HepG2 (cell line): ENCODE measurements around the gene CNEP1R1. TPM values are rescaled to one million over a fixed set of nuclear protein-coding genes. Genes with fewer than 3 reads are reported as not detected.

Experiments
- ATAC-seq: fragments of 200-7000 bp; cut with Tn5 transposase; 3 replicates; pipeline ENCODE4 v1.9.1; 2020; ENCODE audit warnings: mild to moderate bottlenecking, moderate library complexity
- BruUV-seq: library from RNA; stranded (reverse); fragments of 400-500 nt; replicated peaks from 2 replicates; lab custom pipeline; 2021; lab: Mats Ljungman, UMichigan
- CTCF ChIA-PET: fragments of 300-600 bp; formaldehyde crosslinking; extraction: SDS; loops from one replicate; lab custom pipeline; 2021; ENCODE audit warnings: low total read pairs, inconsistent platforms, low intra/inter-chr PET ratio; lab: Yijun Ruan, JAX
- POLR2A ChIA-PET: fragments of 350-600 bp; sonication (Branson Sonifier 250); formaldehyde crosslinking; loops from one replicate; lab custom pipeline; 2020; ENCODE audit warnings: antibody characterized with exemption, inconsistent platforms; lab: Yijun Ruan, JAX
- DNase-seq: peaks from one replicate; pipeline ENCODE4 v3.0.0-alpha.2; 2015; ENCODE audit warnings: low spot score
- FAIRE-seq: peaks from 3 replicates; lab custom pipeline; 2011; peaks lifted over from hg19 to GRCh38; lab: Jason Lieb, UNC
- H2AFZ ChIP-seq: one replicate; pipeline ENCODE4 v1.6.1; 2011; ENCODE audit warnings: low read length, inconsistent platforms
- H3K27ac ChIP-seq: fragments of 300-600 bp; 3 replicates; pipeline ENCODE4 v1.8.0; 2011; ENCODE audit warnings: mixed run types, mild to moderate bottlenecking, mixed read lengths, low read length, inconsistent platforms; ENCODE audit not compliant: insufficient read depth; ENCODE audit errors: extremely low read length
- H3K27me3 ChIP-seq, 2 experiments: fragments of 200-600 bp in 1 of 2; 2 replicates in 1 of 2; 3 replicates in 1 of 2; pipeline versions ENCODE4 v1.6.0 to v1.8.0; 2011; ENCODE audit warnings: low read length in 2 of 2, mild to moderate bottlenecking in 2 of 2, moderate library complexity in 2 of 2, inconsistent platforms in 1 of 2; ENCODE audit not compliant: insufficient read depth in 2 of 2, control insufficient read depth in 1 of 2
- H3K36me3 ChIP-seq, 2 experiments: fragments of 200-600 bp in 1 of 2; replicated peaks in 1 of 2; 2 replicates in 1 of 2; 3 replicates in 1 of 2; pipeline versions ENCODE4 v1.5.1 to v1.8.0; 2011; ENCODE audit warnings: low read length in 2 of 2, inconsistent platforms in 1 of 2; ENCODE audit not compliant: insufficient read depth in 2 of 2, control insufficient read depth in 1 of 2
- H3K4me1 ChIP-seq: 2 replicates; pipeline ENCODE4 v1.5.1; 2012; ENCODE audit warnings: low read length, inconsistent platforms; ENCODE audit not compliant: insufficient read depth
- H3K4me2 ChIP-seq: 2 replicates; pipeline ENCODE4 v1.6.0; 2011; ENCODE audit warnings: low read depth, low read length, inconsistent platforms
- H3K4me3 ChIP-seq, 3 experiments: fragments of 200-600 bp in 1 of 3; sonication (generic), shearing (Covaris generic) in 1 of 3; replicated peaks in 1 of 3; 2 replicates each; pipeline ENCODE4 v1.5.1; 2011 to 2016; ENCODE audit warnings: low read length in 3 of 3, inconsistent platforms in 2 of 3, low read depth in 2 of 3, mild to moderate bottlenecking in 2 of 3, control low read depth in 1 of 3, mixed read lengths in 1 of 3; ENCODE audit not compliant: insufficient read depth in 1 of 3
- H3K79me2 ChIP-seq: one replicate; pipeline ENCODE4 v1.6.1; 2011; ENCODE audit warnings: low read length, inconsistent platforms; ENCODE audit not compliant: insufficient read depth
- H3K9ac ChIP-seq: 2 replicates; pipeline ENCODE4 v1.6.0; 2011; ENCODE audit warnings: mild to moderate bottlenecking, low read depth, low read length, inconsistent platforms; ENCODE audit not compliant: insufficient read depth
- H3K9me3 ChIP-seq: 2 replicates; pipeline ENCODE4 v1.5.1; 2012; ENCODE audit warnings: mild to moderate bottlenecking, low read length
- H4K20me1 ChIP-seq: 2 replicates; pipeline ENCODE4 v1.6.0; 2011; ENCODE audit warnings: inconsistent platforms, mild to moderate bottlenecking, low read length, moderate library complexity; ENCODE audit not compliant: insufficient read depth
- CBX2 ChIP-seq, 2 experiments: fragments of 200-600 bp in 1 of 2; sonication (generic); formaldehyde crosslinking in 1 of 2; IDR thresholded peaks; 2 replicates each; pipeline versions ENCODE4 v1.7.0 to v1.8.1; 2018 to 2022; ENCODE audit warnings: low read depth in 2 of 2, low read length in 1 of 2, mild to moderate bottlenecking in 1 of 2, missing genetic modification reagents in 1 of 2
- ESRRA ChIP-seq: sonication (generic); formaldehyde crosslinking; IDR thresholded peaks from 2 replicates; pipeline ENCODE4 v1.5.1; 2020; ENCODE audit warnings: mild to moderate bottlenecking, low read depth, missing genetic modification reagents
- IRF2 ChIP-seq: IDR thresholded peaks from 2 replicates; pipeline ENCODE4 v1.6.1; 2018; ENCODE audit warnings: missing genetic modification reagents, missing compliant biosample characterization
- JUN ChIP-seq: sonication (generic); formaldehyde crosslinking; IDR thresholded peaks from 2 replicates; pipeline ENCODE4 v1.4.0; 2020; ENCODE audit warnings: mild to moderate bottlenecking, missing genetic modification reagents
- MBNL3 ChIP-seq: fragments of 250-450 bp; sonication (Bioruptor Pico); conservative IDR thresholded peaks from 2 replicates; pipeline ENCODE4 v1.8.0; 2022; ENCODE audit warnings: mild to moderate bottlenecking, inconsistent platforms
- MEF2D ChIP-seq: sonication (generic); formaldehyde crosslinking; IDR thresholded peaks from 2 replicates; pipeline ENCODE4 v1.5.1; 2020; ENCODE audit warnings: mild to moderate bottlenecking, missing genetic modification reagents
- NR2F1 ChIP-seq, 2 experiments: fragments of 450-650 bp in 1 of 2; formaldehyde crosslinking in 1 of 2; IDR thresholded peaks; 2 replicates each; pipeline versions ENCODE4 v1.5.0 to v1.6.1; 2016 to 2020; ENCODE audit warnings: mild to moderate bottlenecking in 1 of 2, missing compliant biosample characterization in 1 of 2, missing genetic modification reagents in 1 of 2, moderate library complexity in 1 of 2
- SNAPC2 ChIP-seq: sonication (generic); formaldehyde crosslinking; IDR thresholded peaks from 2 replicates; pipeline ENCODE4 v1.8.1; 2022; ENCODE audit warnings: mild to moderate bottlenecking, missing genetic modification reagents
- ZMYM4 ChIP-seq: sonication (generic); formaldehyde crosslinking; IDR thresholded peaks from 2 replicates; pipeline ENCODE4 v1.8.1; 2023; ENCODE audit warnings: mild to moderate bottlenecking, missing genetic modification reagents
- ZNF180 ChIP-seq: sonication (generic); formaldehyde crosslinking; IDR thresholded peaks from 2 replicates; pipeline ENCODE4 v1.4.0; 2020; ENCODE audit warnings: low read depth, missing genetic modification reagents, borderline replicate concordance
- ZNF253 ChIP-seq: sonication (generic); formaldehyde crosslinking; IDR thresholded peaks from 2 replicates; pipeline ENCODE4 v1.8.0; 2022; ENCODE audit warnings: mild to moderate bottlenecking, missing genetic modification reagents, borderline replicate concordance
- ZNF607 ChIP-seq: sonication (generic); formaldehyde crosslinking; IDR thresholded peaks from 2 replicates; pipeline ENCODE4 v1.5.1; 2020; ENCODE audit warnings: missing genetic modification reagents, mild to moderate bottlenecking, borderline replicate concordance
- WGBS: methylation state at CpG from one replicate; pipeline ENCODE4 v1.1.6; 2017; ENCODE audit warnings: low lambda C conversion rate; 5-methylcytosine and 5-hydroxymethylcytosine counted together
- in situ Hi-C: cut with HindIII; loops from 2 replicates; pipeline ENCODE4 v1.10.0; 2017; ENCODE audit warnings: low pct_unique_long_range_greater_than_20kb; ENCODE audit not compliant: extremely low pct_ligation_motif_present
- intact Hi-C: fragments of 100-400 bp; cut with micrococcal nuclease; formaldehyde crosslinking; loops from one replicate; pipeline ENCODE4 v1.10.0; 2022; ENCODE audit not compliant: unreplicated experiment
- polyA plus RNA-seq, 8 experiments: library from polyadenylated mRNA; depleted of rRNA in 3 of 8; stranded (reverse) in 7 of 8; unstranded in 1 of 8; fragments of >200 nt; fragmentation: Illumina TruSeq in 4 of 8; extraction: Trizol in 4 of 8; gene quantifications; 2 replicates each; pipeline versions ENCODE4 v1.2.1 to v1.2.3, GENCODE V29; 2011 to 2016; ENCODE audit warnings: low read depth in 4 of 8, missing spikeins in 1 of 8, mixed read lengths in 1 of 8; ENCODE audit not compliant: insufficient read depth in 1 of 8
- total RNA-seq, 5 experiments: library from RNA; depleted of rRNA; stranded (reverse); fragments of >200 nt; fragmentation: Illumina TruSeq; extraction: Trizol; gene quantifications; 2 replicates each; pipeline ENCODE4 v1.2.3, GENCODE V29; 2016; ENCODE audit warnings: low read depth in 1 of 5

Gene CNEP1R1
- total and polyA plus RNA-seq, 2 of the 13 experiments (the other 11 are each of a cell fraction or from before 2014, with no cell fraction given), result 23.6 to 26.8 TPM

DNA sequence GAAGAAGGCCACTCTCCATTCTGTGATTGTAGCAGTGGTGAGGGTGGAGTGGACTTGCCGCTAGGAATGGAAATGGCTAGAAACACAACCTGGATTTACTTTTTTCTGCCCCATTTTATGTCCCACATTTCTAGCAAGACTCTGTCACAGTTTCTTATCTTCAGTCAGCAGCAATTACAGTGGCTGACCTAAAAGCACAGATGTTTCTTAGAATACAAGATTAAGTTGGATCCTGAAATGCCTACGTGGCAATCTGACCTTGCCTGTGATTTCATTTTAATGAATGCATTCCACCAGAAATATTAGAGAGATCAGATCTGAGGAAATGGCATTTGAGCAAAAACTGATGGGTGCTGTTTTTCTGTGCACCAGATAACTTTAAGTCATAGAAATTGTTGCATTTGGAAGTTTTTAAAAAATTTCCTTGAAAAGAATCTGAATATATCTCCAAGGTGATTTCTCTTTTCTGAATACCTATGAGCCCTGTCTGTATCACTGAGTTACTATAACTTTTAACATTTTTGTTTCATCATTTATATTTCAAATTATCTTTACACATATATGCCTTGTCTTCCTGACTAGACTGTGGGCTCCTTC lies 46.1 kb downstream of the CNEP1R1 start:
- H3K27me3 ChIP-seq, result no peaks in the 10 kb centered on the region; a peak in 1 of 5 replicates
- ATAC-seq (no peak), DNase-seq (no peak), FAIRE-seq (no peak)
- no peak overlapping the region for H3K4me2 ChIP-seq
- intact Hi-C loops (no loop called here), in situ Hi-C loops (no loop called here)
- ChIA-PET CTCF (no interaction called here), POLR2A (no interaction called here)
- no peak overlapping the region for H2AFZ ChIP-seq
- H4K20me1 ChIP-seq, result no peaks in the 10 kb centered on the region; the same call in none of the 2 replicates
- no peaks in the 10 kb centered on the region for H3K9me3 ChIP-seq
- BruUV-seq, result no TSS peak
- 93% methylated on average over 2 of the region's 2 CpGs for whole genome bisulfite sequencing
- no peak for TF ChIP-seq MBNL3 (CRISPR knock-in tag)
- TF ChIP-seq SNAPC2 (CRISPR knock-in tag), result no peak
- no peak for TF ChIP-seq MEF2D (CRISPR knock-in tag)
- TF ChIP-seq ZMYM4, result no peak
- TF ChIP-seq ESRRA (CRISPR knock-in tag), result no peak
- no peak for TF ChIP-seq ZNF180 (CRISPR knock-in tag)
- TF ChIP-seq CBX2 (IDR thresholded peaks at IDR 0.05; ENCODE audit: low read depth, low read length), result no peak
- TF ChIP-seq CBX2 (CRISPR knock-in tag; IDR thresholded peaks at IDR 0.05; ENCODE audit: low read depth), result no peak
- TF ChIP-seq IRF2 (CRISPR knock-in tag), result no peak
- TF ChIP-seq ZNF253, result no peak
- TF ChIP-seq NR2F1 (CRISPR knock-in tag; IDR thresholded peaks at IDR 0.05), result no peak
- no peak for TF ChIP-seq ZNF607
- TF ChIP-seq JUN, result no peak
- no peak overlapping the region for H3K9ac ChIP-seq
- H3K27ac ChIP-seq, result no peak overlapping the region
- no peak overlapping the region for H3K4me3 ChIP-seq
- peaks cover 14 to 24% of the 10 kb centered on the region in 2 experiments for H3K36me3 ChIP-seq
- peaks cover 22% of the 10 kb centered on the region for H3K4me1 ChIP-seq
- H3K79me2 ChIP-seq, result peaks cover 19% of the 10 kb centered on the region
